Heart right ventricle (tissue), 16 donors: ENCODE measurements around the gene GKN2. TPM values are rescaled to one million over a fixed set of nuclear protein-coding genes. Genes with fewer than 3 reads are reported as not detected.

Source experiments
- ATAC-seq, 8 donors: fragments of 200-7000 bp; cut with Tn5 transposase; one replicate each; pipeline ENCODE4 v1.9.1; 2020; ENCODE audit warnings: mild to moderate bottlenecking in 8 of 8, moderate library complexity in 8 of 8, moderate number of reproducible peaks in 1 of 8
- DNase-seq, 2 donors: peaks; one replicate each; pipeline ENCODE4 v3.0.0-alpha.2; 2020
- H3K27ac ChIP-seq, 10 donors: fragments of 200-600 bp; sonication (generic) in 2 of 10; one replicate each; pipeline versions ENCODE4 v1.5.0 to v1.8.0; 2020 to 2022; ENCODE audit warnings: mild to moderate bottlenecking in 3 of 10
- H3K27me3 ChIP-seq, 7 donors: fragments of 200-600 bp; one replicate each; pipeline ENCODE4 v1.8.0; 2021 to 2022; ENCODE audit warnings: mild to moderate bottlenecking in 2 of 7
- H3K36me3 ChIP-seq, 9 donors: fragments of 200-600 bp; sonication (generic) in 1 of 9; one replicate each; pipeline versions ENCODE4 v1.5.0 to v1.8.0; 2020 to 2022; ENCODE audit warnings: mild to moderate bottlenecking in 2 of 9
- H3K4me1 ChIP-seq, 9 donors: fragments of 200-600 bp; sonication (generic) in 1 of 9; one replicate each; pipeline versions ENCODE4 v1.5.0 to v1.8.0; 2020 to 2022; ENCODE audit warnings: mild to moderate bottlenecking in 4 of 9
- H3K4me3 ChIP-seq, 10 donors: fragments of 200-600 bp; sonication (generic) in 2 of 10; one replicate each; pipeline versions ENCODE4 v1.5.0 to v1.8.0; 2020 to 2022; ENCODE audit warnings: mild to moderate bottlenecking in 7 of 10, moderate library complexity in 2 of 10
- H3K9me3 ChIP-seq, 11 donors: fragments of 200-600 bp in 10 of 11; sonication (generic) in 2 of 11; one replicate each; pipeline versions ENCODE4 v1.5.0 to v1.8.0; 2013 to 2022; ENCODE audit warnings: mild to moderate bottlenecking in 2 of 11, control low read depth in 1 of 11, moderate library complexity in 1 of 11
- WGBS, 2 donors: extraction: QIAGEN DNeasy Blood & Tissue Kit; methylation state at CpG; one replicate each; pipeline ENCODE4 v1.1.7; 2013; ENCODE audit warnings: inconsistent platforms in 1 of 2; 5-methylcytosine and 5-hydroxymethylcytosine counted together
- intact Hi-C, 10 donors: fragments of 100-400 bp; cut with DNase I; formaldehyde crosslinking; loops; one replicate each; pipeline versions ENCODE4 v1.11.1 to v1.14.2; 2022
- polyA plus RNA-seq, 2 donors: library from polyadenylated mRNA; stranded (reverse); fragments of 200-250 nt; gene quantifications; one replicate each; pipeline ENCODE4 v1.2.3, GENCODE V29; 2013
- total RNA-seq, 10 donors: library from RNA; stranded (reverse); fragmentation: NEBNext Ultra II Directional in 3 of 10; extraction: Animal tissue kit (Norgen Biotek cat#: 25700) in 3 of 10; gene quantifications; one replicate each; pipeline versions ENCODE4 v1.2.1 to v1.2.4, GENCODE V29; 2021 to 2023
- TF ChIP-seq, protein P1 (sequence below), 9 donors: fragments of 200-600 bp; sonication (generic) in 2 of 9; IDR thresholded peaks; one replicate each; pipeline versions ENCODE4 v1.5.0 to v1.8.0; 2021 to 2022; ENCODE audit warnings: antibody characterized with exemption in 9 of 9, mild to moderate bottlenecking in 5 of 9, moderate library complexity in 1 of 9
- donor health status: Arrhythmogenic right ventricular cardiomyopathy.
- donor health status: ischemic (EF 13 %, LVEDD 7.1; RV severe dilation, severe dysfunction).
- donor health status: healthy with polysubstance abuse.
- donor health status: DM: no; HTN: yes; CAD: no.
- donor health status: DM: no; HTN: no; CAD: no.
- donor health status: ischemic (EF 25% LVEDD 6.9; RV normal size, moderate dysfunction).
- donor health status: ischemic (EF 25% LVEDD 5.7; RV mildly dilated, moderate dysfunction).
- donor health status: healthy.
- donor health status: DM: yes; HTN: yes; CAD: no.
- donor health status: Ischemic cardiomyopathy.
- donor health status: ischemic (EF 35%, LVEDD 5.7; RV mildly dilated, moderate dysfunction).
- donor health status: nonischemic (EF 11% LVEDD 7.7; RV severe dilation, severe dysfunction).
- donor health status: DM: yes; HTN: yes; CAD: no.
- donor health status: PGD.
- donor health status: ischemic (EF 29% LVEDD 5.4; RV normal size, mild dysfunction).
- donor health status: nonischemic (EF 23%, LVEDD 6.1; RV moderate dilation, normal function).

GKN2 gene
- total and polyA plus RNA-seq, 12 donors, result not detected

DNA sequence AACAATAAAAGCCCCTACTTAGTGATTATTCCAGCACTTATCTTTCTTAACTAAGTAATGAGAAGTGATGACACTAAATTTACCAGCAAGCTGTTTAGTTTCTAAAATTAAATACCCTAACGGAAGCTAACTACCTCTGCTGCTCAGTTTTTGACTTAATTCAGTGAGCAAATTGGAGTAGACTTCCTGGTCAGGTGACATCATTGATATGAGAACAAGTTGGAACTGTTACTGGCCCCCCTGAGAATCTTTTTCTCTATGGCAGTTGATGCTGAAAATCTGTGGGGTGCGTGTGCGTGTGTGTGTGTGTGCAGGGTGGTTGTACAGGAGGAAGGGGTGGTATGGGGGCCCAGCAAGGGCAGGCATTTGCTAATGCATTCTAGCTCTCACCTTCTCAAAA is 46.0 kb downstream of the GKN2 start:
- no peak for ATAC-seq

GRCh38 chr2:68905116-68905515 is 47.6 kb downstream of the GKN2 start:
- no peak for ATAC-seq
- Histone ChIP-seq H3K4me1 (peaks cover 0 to 26% (median 8%) of the 10 kb centered on the region in 9 donors), H3K27me3 (no peaks in the 10 kb centered on the region)

More for the DNA sequence above, 46.0 kb downstream of the GKN2 start:
- intact Hi-C loops, result loop anchor here in 5 of 10 donors (5.0 kb wide), 2 partner anchors 69 to 154 kb away; no protein-coding TSS in a partner anchor
- peaks cover 0 to 6% (median 0%) of the 10 kb centered on the region in 7 donors for H3K27me3 ChIP-seq
- DNase-seq, result no peak
- WGBS, 2 donors, result 60 to 70% methylated on average over 3 of the region's 3 CpGs
- H3K36me3 ChIP-seq, result no peaks in the 10 kb centered on the region
- H3K4me1 ChIP-seq, result peaks cover 0 to 30% (median 8%) of the 10 kb centered on the region in 9 donors
- no peak overlapping the region for H3K27ac ChIP-seq
- H3K9me3 ChIP-seq, result peaks cover 0 to 20% (median 7%) of the 10 kb centered on the region in 11 donors
- H3K4me3 ChIP-seq, result no peak overlapping the region
- TF ChIP-seq, protein P1, sequence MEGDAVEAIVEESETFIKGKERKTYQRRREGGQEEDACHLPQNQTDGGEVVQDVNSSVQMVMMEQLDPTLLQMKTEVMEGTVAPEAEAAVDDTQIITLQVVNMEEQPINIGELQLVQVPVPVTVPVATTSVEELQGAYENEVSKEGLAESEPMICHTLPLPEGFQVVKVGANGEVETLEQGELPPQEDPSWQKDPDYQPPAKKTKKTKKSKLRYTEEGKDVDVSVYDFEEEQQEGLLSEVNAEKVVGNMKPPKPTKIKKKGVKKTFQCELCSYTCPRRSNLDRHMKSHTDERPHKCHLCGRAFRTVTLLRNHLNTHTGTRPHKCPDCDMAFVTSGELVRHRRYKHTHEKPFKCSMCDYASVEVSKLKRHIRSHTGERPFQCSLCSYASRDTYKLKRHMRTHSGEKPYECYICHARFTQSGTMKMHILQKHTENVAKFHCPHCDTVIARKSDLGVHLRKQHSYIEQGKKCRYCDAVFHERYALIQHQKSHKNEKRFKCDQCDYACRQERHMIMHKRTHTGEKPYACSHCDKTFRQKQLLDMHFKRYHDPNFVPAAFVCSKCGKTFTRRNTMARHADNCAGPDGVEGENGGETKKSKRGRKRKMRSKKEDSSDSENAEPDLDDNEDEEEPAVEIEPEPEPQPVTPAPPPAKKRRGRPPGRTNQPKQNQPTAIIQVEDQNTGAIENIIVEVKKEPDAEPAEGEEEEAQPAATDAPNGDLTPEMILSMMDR (IDR thresholded peaks at IDR 0.05), result no peak

DNA sequence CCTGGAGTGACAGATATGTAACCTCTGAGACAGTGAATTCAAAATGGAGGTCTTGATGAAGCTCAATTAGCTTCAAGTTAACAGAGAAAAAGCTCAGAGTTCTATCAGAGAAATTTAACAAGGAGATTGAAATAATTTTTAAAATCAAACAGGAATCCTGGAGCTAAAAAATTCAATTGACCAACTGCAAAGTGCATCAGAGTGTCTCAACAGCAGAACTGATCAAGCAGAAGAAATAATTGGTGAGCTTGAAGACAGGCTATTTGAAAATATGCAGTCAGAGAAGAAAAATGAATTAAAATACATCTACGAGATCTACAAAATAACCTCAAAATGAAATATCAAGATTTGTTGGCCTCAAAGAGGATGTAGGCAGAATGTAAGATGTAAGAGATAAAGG is 51.1 kb downstream of the GKN2 start:
- no peak for ATAC-seq
- H3K4me3 ChIP-seq, result no peak overlapping the region
- WGBS, 2 donors, result 95 to 97% methylated on average over 1 of the region's 1 CpG
- no peaks in the 10 kb centered on the region for H3K36me3 ChIP-seq
- intact Hi-C loops, result loop anchor here in 1 of 10 donors (5.0 kb wide), 1 partner anchor 39 kb away; no protein-coding TSS in a partner anchor
- H3K27me3 ChIP-seq, result peaks cover 0 to 28% (median 21%) of the 10 kb centered on the region in 7 donors
- no peaks in the 10 kb centered on the region for H3K4me1 ChIP-seq
- H3K27ac ChIP-seq, result no peak overlapping the region
- DNase-seq, result no peak
- TF ChIP-seq, protein P1 (IDR thresholded peaks at IDR 0.05), result no peak
- H3K9me3 ChIP-seq, result peaks cover 0 to 34% (median 15%) of the 10 kb centered on the region in 11 donors

More at GRCh38 chr2:68905116-68905515, 47.6 kb downstream of the GKN2 start:
- TF ChIP-seq, protein P1 (IDR thresholded peaks at IDR 0.05), result no peak
- no peaks in the 10 kb centered on the region for H3K36me3 ChIP-seq
- no peak overlapping the region for H3K27ac ChIP-seq
- intact Hi-C loops, result loop anchor here in 5 of 10 donors (5.0 kb wide), 2 partner anchors 68 to 153 kb away; no protein-coding TSS in a partner anchor
- H3K9me3 ChIP-seq, result peaks cover 0 to 34% (median 15%) of the 10 kb centered on the region in 11 donors
- DNase-seq, result no peak
- WGBS, 2 donors, result 94 to 96% methylated on average over 2 of the region's 2 CpGs
- H3K4me3 ChIP-seq, result no peak overlapping the region

DNA sequence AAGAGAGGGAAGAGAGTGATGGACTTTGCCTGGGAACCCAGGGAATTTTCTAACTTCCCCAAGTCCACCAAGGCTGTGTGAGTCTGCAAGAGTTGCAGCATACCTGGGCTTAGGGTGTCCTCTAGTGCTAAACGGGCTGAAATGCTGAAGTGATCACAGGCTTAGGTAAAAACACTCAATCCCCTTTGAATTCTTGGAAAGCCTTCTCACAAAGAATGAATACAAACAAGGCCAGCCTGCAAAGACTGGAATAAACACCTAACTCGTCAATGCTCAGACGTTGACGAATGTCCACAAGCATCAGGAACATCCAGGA is 51.5 kb downstream of the GKN2 start:
- peaks cover 0 to 34% (median 15%) of the 10 kb centered on the region in 11 donors for H3K9me3 ChIP-seq
- peaks cover 0 to 30% (median 22%) of the 10 kb centered on the region in 7 donors for H3K27me3 ChIP-seq
- DNase-seq (no peak), ATAC-seq (no peak)
- TF ChIP-seq, protein P1 (IDR thresholded peaks at IDR 0.05), result peak in 1 of 9 donors; percentile 15
- H3K27ac ChIP-seq, result no peak overlapping the region
- 85 to 86% methylated on average over 4 of the region's 4 CpGs for WGBS, 2 donors
- no peaks in the 10 kb centered on the region for H3K4me1 ChIP-seq
- H3K36me3 ChIP-seq, result no peaks in the 10 kb centered on the region
- H3K4me3 ChIP-seq, result no peak overlapping the region
- intact Hi-C loops, result loop anchor here in 1 of 10 donors (5.0 kb wide), 1 partner anchor 39 kb away; no protein-coding TSS in a partner anchor
